Nephron progenitor cell (in vitro differentiated cells): Measurements from ENCODE around the gene KRTAP10-6.
A peak's percentile ranks its signal among the peaks of the same experiment; 100 is the strongest.
"Not testable (repeated sequence)": the region's sequence is repeated elsewhere in the genome, so short reads cannot be mapped to it uniquely, and the experiment has no call there.

ENCODE experiments used
- DNase-seq: peaks from one replicate; pipeline ENCODE4 v3.0.0; 2021
- H3K27ac Mint-ChIP-seq: 2 replicates; pipeline ENCODE4 v1.8.0; 2021; ENCODE audit warnings: mild to moderate bottlenecking, moderate library complexity, mixed read lengths
- H3K27me3 Mint-ChIP-seq: 2 replicates; pipeline ENCODE4 v1.8.0; 2021; ENCODE audit warnings: mild to moderate bottlenecking, low read depth, mixed read lengths; ENCODE audit not compliant: poor library complexity
- H3K36me3 Mint-ChIP-seq: 2 replicates; pipeline ENCODE4 v1.8.0; 2021; ENCODE audit warnings: low read depth, mixed read lengths
- H3K4me1 Mint-ChIP-seq: 2 replicates; pipeline ENCODE4 v1.8.0; 2021; ENCODE audit warnings: mixed read lengths
- H3K4me3 Mint-ChIP-seq: 2 replicates; pipeline ENCODE4 v1.8.0; 2021; ENCODE audit warnings: mild to moderate bottlenecking, moderate library complexity, mixed read lengths
- H3K9me3 Mint-ChIP-seq: 2 replicates; pipeline ENCODE4 v1.8.0; 2021; ENCODE audit warnings: mild to moderate bottlenecking, moderate library complexity, mixed read lengths
- TF ChIP-seq, protein P1 (sequence below): fragments of 200-600 bp; sonication (generic); IDR thresholded peaks from 2 replicates; pipeline ENCODE4 v1.5.0; 2021; ENCODE audit warnings: antibody characterized with exemption

KRTAP10-6 gene

DNA sequence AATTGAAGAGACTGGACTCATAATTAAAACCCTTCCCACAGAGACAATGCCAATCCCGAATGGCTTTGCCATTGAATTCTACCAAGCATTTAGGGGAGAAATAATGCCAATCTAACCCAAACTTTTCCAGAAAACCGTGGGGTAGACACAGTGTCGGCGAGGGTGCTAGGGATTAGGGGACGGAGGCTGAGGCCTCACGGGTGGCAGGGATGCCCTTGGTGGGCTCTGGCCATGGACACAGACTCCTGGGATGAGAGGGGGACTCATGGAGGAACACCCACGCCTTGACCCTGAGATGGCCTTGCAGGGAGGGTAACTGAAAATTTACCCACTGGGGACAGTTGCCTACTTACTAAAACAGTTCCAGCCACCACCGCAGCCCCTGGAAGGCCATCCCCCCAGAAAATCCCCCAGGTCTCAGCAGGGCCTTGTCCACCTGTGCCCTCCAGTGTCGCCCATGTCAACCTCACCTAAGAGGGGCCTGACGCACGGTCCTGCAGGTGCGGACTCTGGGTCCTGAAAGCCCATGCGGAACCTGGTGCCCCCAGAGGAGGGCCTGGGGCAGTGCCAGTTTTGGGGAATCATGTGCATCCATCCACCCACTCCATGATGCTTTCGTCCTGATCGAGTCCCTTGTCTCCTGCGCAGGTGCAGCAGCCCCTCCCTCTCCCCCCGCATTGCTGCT lies 13.8 kb downstream of the KRTAP10-6 start:
- Mint-ChIP-seq H3K36me3 (peaks cover 8% of the 10 kb centered on the region), H3K4me3 (no peak overlapping the region), H3K27ac (no peak overlapping the region), H3K27me3 (peaks cover 13% of the 10 kb centered on the region), H3K4me1 (peaks cover 22% of the 10 kb centered on the region), H3K9me3 (peaks cover 70% of the 10 kb centered on the region)
- TF ChIP-seq, protein P1, sequence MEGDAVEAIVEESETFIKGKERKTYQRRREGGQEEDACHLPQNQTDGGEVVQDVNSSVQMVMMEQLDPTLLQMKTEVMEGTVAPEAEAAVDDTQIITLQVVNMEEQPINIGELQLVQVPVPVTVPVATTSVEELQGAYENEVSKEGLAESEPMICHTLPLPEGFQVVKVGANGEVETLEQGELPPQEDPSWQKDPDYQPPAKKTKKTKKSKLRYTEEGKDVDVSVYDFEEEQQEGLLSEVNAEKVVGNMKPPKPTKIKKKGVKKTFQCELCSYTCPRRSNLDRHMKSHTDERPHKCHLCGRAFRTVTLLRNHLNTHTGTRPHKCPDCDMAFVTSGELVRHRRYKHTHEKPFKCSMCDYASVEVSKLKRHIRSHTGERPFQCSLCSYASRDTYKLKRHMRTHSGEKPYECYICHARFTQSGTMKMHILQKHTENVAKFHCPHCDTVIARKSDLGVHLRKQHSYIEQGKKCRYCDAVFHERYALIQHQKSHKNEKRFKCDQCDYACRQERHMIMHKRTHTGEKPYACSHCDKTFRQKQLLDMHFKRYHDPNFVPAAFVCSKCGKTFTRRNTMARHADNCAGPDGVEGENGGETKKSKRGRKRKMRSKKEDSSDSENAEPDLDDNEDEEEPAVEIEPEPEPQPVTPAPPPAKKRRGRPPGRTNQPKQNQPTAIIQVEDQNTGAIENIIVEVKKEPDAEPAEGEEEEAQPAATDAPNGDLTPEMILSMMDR: no peak
- no peak for DNase-seq

GRCh38 chr21:44576025-44576420 lies 16.3 kb downstream of the KRTAP10-6 start:
- peaks cover 70% of the 10 kb centered on the region for H3K9me3 Mint-ChIP-seq

DNA sequence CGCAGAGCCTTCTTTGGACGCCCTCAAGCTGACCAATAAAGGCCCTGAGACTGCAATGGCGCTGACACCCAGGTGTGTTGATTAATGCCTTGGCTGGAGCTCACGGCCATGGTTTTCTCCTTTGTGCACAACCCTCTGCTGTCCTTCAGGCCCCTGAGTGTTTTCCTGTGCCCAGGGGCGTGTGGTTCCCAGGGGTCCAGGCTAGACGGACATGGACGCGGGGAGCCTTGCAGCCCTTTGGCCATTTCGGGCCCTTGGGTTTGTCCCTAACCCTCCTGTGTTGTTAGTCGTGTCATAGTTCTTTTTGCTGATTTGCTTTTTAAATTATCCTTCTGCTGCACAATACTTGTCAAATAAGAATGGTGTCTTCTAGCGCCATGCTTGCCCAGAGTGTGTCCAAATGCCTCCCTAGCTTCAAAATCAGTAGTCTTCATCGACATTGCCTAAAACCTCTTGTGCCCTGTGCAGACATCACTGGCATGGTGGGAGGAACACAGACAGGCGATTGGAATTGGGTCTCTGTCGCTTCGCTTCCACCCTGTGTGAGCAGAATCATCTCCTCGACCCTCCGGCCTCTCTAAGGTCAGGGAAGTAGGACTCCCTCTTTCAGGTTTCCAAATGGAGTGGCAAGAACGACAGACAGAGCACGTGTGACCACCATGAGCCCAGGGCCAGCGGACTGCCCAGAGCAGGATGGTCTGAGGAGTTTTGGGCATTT lies 16.8 kb downstream of the KRTAP10-6 start:
- H3K27me3 Mint-ChIP-seq: peaks cover 26% of the 10 kb centered on the region
- TF ChIP-seq, protein P1: no peak
- H3K4me3 Mint-ChIP-seq: no peak overlapping the region
- no peak for DNase-seq
- H3K36me3 Mint-ChIP-seq: peaks cover 4% of the 10 kb centered on the region
- H3K9me3 Mint-ChIP-seq: peaks cover 70% of the 10 kb centered on the region
- H3K4me1 Mint-ChIP-seq: peaks cover 14% of the 10 kb centered on the region
- H3K27ac Mint-ChIP-seq: no peak overlapping the region

More at GRCh38 chr21:44576025-44576420, 16.3 kb downstream of the KRTAP10-6 start:
- no peak for DNase-seq
- TF ChIP-seq, protein P1: no peak
- peaks cover 23% of the 10 kb centered on the region for H3K27me3 Mint-ChIP-seq
- H3K36me3 Mint-ChIP-seq: peaks cover 4% of the 10 kb centered on the region
- no peak overlapping the region for H3K4me3 Mint-ChIP-seq
- peaks cover 14% of the 10 kb centered on the region for H3K4me1 Mint-ChIP-seq
- no peak overlapping the region for H3K27ac Mint-ChIP-seq

DNA sequence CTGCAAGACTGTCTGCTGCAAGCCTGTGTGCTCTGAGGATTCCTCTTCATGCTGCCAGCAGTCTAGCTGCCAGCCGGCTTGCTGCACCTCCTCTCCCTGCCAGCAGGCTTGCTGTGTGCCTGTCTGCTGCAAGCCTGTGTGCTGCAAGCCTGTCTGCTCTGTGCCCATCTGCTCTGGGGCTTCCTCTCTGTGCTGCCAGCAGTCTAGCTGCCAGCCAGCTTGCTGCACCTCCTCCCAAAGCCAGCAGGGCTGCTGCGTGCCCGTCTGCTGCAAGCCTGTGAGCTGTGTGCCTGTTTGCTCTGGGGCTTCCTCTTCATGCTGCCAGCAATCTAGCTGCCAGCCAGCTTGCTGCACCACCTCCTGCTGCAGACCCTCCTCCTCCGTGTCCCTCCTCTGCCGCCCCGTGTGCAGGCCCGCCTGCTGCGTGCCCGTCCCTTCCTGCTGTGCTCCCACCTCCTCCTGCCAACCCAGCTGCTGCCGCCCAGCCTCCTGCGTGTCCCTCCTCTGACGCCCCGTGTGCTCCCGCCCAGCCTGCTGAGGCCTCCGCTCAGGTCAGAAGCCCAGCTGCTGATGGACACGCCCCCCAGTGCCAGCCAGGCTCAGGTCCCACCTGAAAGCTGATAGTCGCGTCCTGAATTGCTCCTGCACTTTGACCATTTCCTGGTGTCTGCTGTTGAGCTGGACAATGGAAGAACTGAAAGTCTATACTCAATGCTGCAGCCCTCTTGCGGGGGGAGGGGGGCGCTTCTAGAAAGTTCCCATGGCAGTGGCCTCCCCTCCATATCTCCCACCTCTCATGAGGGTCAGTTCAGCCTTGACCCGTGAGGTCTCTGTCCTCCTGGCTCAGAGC lies 17.6 kb downstream of the KRTAP10-6 start:
- no peak overlapping the region for H3K27ac Mint-ChIP-seq
- DNase-seq: no peak

GRCh38 chr21:44573630-44574456 lies 18.5 kb downstream of the KRTAP10-6 start, which contains the start of gene KRTAP10-4:
KRTAP10-4 (plus strand) TSS chr21:44573729; CDS start chr21:44573759, 30 bp downstream.
- H3K4me1 Mint-ChIP-seq: peaks cover 14% of the 10 kb centered on the region
- H3K4me3 Mint-ChIP-seq, H3K36me3 Mint-ChIP-seq, DNase-seq: not testable (repeated sequence)
- H3K27ac Mint-ChIP-seq: peak within 1 kb of the TSS; percentile 29
- peaks cover 65% of the 10 kb centered on the region for H3K9me3 Mint-ChIP-seq
- H3K27me3 Mint-ChIP-seq: peaks cover 33% of the 10 kb centered on the region

More for the DNA sequence above, 17.6 kb downstream of the KRTAP10-6 start:
- H3K4me3 Mint-ChIP-seq: peak overlapping the region; percentile 45
- H3K27me3 Mint-ChIP-seq: peaks cover 28% of the 10 kb centered on the region
- TF ChIP-seq, protein P1: no peak
- peaks cover 4% of the 10 kb centered on the region for H3K36me3 Mint-ChIP-seq
- peaks cover 14% of the 10 kb centered on the region for H3K4me1 Mint-ChIP-seq
- H3K9me3 Mint-ChIP-seq: peaks cover 65% of the 10 kb centered on the region
